Liver (tissue), 3 donors: Measurements from ENCODE around the gene DIAPH2.

Experiments used
- FOXA1 ChIP-seq: IDR thresholded peaks from 2 replicates; pipeline ENCODE4 v1.6.1; 2016; ENCODE audit warnings: antibody characterized with exemption
- FOXA2 ChIP-seq: IDR thresholded peaks from 2 replicates; pipeline ENCODE4 v1.6.1; 2016; ENCODE audit warnings: antibody characterized with exemption
- GABPA ChIP-seq, 2 donors: IDR thresholded peaks in 1 of 2; conservative IDR thresholded peaks in 1 of 2; 2 replicates each; pipeline ENCODE4 v1.6.1; 2016; ENCODE audit warnings: antibody characterized with exemption in 2 of 2, mild to moderate bottlenecking in 1 of 2, moderate library complexity in 1 of 2
- JUND ChIP-seq, 2 donors: IDR thresholded peaks; 2 replicates each; pipeline ENCODE4 v1.6.1; 2016; ENCODE audit warnings: antibody characterized with exemption in 2 of 2
- RAD21 ChIP-seq, 2 donors: IDR thresholded peaks; 2 replicates each; pipeline ENCODE4 v1.6.1; 2016; ENCODE audit warnings: antibody characterized with exemption in 2 of 2, mild to moderate bottlenecking in 2 of 2
- RXRA ChIP-seq, 2 donors: IDR thresholded peaks; 2 replicates each; pipeline ENCODE4 v1.6.1; 2017 to 2018; ENCODE audit warnings: antibody characterized with exemption in 2 of 2, mild to moderate bottlenecking in 1 of 2
- TAF1 ChIP-seq: conservative IDR thresholded peaks from 2 replicates; pipeline ENCODE4 v1.6.1; 2016; ENCODE audit warnings: antibody characterized with exemption, mild to moderate bottlenecking
- YY1 ChIP-seq: IDR thresholded peaks from 2 replicates; pipeline ENCODE4 v1.6.1; 2016; ENCODE audit warnings: antibody characterized with exemption, mild to moderate bottlenecking
- TF ChIP-seq, protein P1 (sequence below): IDR thresholded peaks from 2 replicates; pipeline ENCODE4 v1.6.1; 2016; ENCODE audit warnings: antibody characterized with exemption
- TF ChIP-seq, protein P2 (sequence below): fragments of 150-350 bp; IDR thresholded peaks from 2 replicates; pipeline ENCODE4 v1.5.1; 2017; ENCODE audit warnings: improper control_type of control experiment, low read depth, low read length; ENCODE audit not compliant: missing input control
- TF ChIP-seq, protein P3 (sequence below): IDR thresholded peaks from 2 replicates; pipeline ENCODE4 v1.6.1; 2016; ENCODE audit warnings: antibody characterized with exemption
- TF ChIP-seq, protein P4 (sequence below): IDR thresholded peaks from 2 replicates; pipeline ENCODE4 v1.6.1; 2016; ENCODE audit warnings: antibody characterized with exemption, mild to moderate bottlenecking
- donor health status: healthy.
- donor health status: healthy.

DNA sequence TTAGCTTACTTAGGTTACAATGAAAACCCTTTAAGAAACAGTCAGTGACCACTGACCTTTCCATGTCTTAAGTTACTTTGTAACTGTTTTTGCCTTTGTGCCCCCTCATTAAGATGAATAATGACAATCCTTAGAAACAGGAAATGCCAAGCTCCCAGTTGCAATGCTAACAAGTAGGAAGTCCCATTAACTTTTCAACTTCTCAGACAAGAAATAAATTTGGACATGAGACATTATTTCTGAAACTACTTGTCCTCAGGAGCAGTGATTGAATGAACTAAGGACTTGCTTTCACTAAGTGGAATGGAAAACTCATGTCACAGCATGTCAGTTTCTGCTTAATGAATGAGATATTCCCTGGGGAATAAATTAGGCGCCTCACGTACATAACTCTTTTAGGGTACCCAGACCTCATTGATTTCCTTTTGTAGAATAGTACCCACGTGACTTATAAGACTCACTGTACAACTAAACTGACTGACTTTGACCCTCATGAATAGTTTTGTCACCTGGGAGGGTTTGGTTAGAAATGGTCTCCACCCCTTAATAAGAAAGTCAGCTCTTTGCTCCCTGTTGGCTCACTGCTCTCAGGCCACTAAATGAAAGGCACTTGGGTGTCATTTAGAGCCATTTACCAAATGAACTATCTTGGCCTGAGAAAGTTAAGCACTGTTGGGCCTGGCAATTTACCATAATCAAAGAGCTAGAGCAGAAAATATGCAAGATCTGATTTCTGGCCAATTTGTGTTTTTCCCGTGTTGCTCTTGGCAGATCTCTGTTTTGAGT lies 582.9 kb downstream of the DIAPH2 start:
- TF ChIP-seq, protein P1, sequence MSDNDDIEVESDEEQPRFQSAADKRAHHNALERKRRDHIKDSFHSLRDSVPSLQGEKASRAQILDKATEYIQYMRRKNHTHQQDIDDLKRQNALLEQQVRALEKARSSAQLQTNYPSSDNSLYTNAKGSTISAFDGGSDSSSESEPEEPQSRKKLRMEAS, result no peak
- TF ChIP-seq, protein P2, sequence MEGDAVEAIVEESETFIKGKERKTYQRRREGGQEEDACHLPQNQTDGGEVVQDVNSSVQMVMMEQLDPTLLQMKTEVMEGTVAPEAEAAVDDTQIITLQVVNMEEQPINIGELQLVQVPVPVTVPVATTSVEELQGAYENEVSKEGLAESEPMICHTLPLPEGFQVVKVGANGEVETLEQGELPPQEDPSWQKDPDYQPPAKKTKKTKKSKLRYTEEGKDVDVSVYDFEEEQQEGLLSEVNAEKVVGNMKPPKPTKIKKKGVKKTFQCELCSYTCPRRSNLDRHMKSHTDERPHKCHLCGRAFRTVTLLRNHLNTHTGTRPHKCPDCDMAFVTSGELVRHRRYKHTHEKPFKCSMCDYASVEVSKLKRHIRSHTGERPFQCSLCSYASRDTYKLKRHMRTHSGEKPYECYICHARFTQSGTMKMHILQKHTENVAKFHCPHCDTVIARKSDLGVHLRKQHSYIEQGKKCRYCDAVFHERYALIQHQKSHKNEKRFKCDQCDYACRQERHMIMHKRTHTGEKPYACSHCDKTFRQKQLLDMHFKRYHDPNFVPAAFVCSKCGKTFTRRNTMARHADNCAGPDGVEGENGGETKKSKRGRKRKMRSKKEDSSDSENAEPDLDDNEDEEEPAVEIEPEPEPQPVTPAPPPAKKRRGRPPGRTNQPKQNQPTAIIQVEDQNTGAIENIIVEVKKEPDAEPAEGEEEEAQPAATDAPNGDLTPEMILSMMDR, result no peak
- TF ChIP-seq, protein P3, sequence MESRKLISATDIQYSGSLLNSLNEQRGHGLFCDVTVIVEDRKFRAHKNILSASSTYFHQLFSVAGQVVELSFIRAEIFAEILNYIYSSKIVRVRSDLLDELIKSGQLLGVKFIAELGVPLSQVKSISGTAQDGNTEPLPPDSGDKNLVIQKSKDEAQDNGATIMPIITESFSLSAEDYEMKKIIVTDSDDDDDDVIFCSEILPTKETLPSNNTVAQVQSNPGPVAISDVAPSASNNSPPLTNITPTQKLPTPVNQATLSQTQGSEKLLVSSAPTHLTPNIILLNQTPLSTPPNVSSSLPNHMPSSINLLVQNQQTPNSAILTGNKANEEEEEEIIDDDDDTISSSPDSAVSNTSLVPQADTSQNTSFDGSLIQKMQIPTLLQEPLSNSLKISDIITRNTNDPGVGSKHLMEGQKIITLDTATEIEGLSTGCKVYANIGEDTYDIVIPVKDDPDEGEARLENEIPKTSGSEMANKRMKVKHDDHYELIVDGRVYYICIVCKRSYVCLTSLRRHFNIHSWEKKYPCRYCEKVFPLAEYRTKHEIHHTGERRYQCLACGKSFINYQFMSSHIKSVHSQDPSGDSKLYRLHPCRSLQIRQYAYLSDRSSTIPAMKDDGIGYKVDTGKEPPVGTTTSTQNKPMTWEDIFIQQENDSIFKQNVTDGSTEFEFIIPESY, result no peak
- TF ChIP-seq YY1 (no peak), FOXA1 (no peak), RAD21 (IDR thresholded peaks at IDR 0.05) (no peak), GABPA (IDR thresholded peaks at IDR 0.05 in 1 of 2, conservative IDR thresholded peaks at IDR 0.05 in 1 of 2) (no peak), FOXA2 (no peak), JUND (IDR thresholded peaks at IDR 0.05) (no peak), TAF1 (no peak), RXRA (IDR thresholded peaks at IDR 0.05) (no peak)
- TF ChIP-seq, protein P4, sequence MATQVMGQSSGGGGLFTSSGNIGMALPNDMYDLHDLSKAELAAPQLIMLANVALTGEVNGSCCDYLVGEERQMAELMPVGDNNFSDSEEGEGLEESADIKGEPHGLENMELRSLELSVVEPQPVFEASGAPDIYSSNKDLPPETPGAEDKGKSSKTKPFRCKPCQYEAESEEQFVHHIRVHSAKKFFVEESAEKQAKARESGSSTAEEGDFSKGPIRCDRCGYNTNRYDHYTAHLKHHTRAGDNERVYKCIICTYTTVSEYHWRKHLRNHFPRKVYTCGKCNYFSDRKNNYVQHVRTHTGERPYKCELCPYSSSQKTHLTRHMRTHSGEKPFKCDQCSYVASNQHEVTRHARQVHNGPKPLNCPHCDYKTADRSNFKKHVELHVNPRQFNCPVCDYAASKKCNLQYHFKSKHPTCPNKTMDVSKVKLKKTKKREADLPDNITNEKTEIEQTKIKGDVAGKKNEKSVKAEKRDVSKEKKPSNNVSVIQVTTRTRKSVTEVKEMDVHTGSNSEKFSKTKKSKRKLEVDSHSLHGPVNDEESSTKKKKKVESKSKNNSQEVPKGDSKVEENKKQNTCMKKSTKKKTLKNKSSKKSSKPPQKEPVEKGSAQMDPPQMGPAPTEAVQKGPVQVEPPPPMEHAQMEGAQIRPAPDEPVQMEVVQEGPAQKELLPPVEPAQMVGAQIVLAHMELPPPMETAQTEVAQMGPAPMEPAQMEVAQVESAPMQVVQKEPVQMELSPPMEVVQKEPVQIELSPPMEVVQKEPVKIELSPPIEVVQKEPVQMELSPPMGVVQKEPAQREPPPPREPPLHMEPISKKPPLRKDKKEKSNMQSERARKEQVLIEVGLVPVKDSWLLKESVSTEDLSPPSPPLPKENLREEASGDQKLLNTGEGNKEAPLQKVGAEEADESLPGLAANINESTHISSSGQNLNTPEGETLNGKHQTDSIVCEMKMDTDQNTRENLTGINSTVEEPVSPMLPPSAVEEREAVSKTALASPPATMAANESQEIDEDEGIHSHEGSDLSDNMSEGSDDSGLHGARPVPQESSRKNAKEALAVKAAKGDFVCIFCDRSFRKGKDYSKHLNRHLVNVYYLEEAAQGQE, result no peak
